GM03348 (cell line): ENCODE data around the gene QSOX2.

Source experiments
- DNase-seq: peaks from one replicate; pipeline ENCODE4 v3.0.0; 2012; ENCODE audit warnings: low spot score

Gene QSOX2, protein sequence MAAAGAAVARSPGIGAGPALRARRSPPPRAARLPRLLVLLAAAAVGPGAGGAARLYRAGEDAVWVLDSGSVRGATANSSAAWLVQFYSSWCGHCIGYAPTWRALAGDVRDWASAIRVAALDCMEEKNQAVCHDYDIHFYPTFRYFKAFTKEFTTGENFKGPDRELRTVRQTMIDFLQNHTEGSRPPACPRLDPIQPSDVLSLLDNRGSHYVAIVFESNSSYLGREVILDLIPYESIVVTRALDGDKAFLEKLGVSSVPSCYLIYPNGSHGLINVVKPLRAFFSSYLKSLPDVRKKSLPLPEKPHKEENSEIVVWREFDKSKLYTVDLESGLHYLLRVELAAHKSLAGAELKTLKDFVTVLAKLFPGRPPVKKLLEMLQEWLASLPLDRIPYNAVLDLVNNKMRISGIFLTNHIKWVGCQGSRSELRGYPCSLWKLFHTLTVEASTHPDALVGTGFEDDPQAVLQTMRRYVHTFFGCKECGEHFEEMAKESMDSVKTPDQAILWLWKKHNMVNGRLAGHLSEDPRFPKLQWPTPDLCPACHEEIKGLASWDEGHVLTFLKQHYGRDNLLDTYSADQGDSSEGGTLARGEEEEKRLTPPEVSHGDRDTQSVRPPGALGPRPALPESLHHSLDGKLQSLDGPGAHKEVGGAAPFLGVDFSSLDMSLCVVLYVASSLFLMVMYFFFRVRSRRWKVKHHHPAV

DNA sequence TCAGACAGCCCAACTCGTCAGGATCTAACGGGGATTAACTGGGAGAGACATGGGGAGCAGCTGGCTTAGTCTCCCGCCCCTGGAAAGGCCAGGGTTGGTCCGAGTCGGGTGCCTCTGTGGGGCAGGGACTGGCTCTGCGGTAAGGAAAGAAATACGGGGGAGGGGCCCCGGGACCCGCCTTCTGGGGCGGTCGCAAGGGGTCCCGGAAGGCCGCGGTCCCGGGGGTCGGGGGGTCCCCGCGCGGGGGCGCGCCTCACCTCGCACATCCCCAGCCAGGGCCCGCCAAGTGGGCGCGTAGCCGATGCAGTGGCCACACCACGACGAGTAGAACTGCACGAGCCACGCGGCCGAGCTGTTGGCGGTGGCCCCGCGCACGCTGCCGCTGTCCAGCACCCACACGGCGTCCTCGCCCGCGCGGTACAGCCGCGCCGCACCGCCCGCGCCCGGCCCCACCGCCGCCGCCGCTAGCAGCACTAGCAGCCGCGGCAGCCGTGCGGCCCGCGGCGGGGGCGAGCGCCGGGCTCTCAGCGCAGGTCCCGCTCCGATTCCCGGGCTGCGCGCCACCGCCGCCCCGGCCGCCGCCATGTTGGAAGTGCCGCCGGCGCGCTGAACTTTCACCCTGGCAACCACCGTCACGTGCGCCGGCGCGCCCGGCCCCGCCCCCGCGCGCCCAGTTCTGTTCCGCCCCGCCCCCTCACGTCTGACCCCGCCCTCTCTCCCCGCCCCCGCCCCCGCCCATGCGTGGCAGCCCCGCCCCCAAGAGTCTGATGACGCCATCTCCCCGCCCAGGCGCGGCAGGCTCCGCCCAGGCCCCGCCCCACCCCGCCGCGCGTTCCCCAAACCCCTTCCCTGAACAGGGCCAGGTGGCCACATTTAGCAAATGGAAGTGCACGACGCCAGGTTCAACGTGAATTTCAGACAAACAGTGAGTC, at the start of gene QSOX2:
QSOX2 (minus strand) TSS at position 594 of the 932 bp plus-strand sequence; CDS start at position 585, 9 bp downstream.
- peak; percentile 99 for DNase-seq

- DNase-seq = no peak
Measured at GRCh38 chr9:136295055-136295454, 49.4 kb upstream of the QSOX2 start.

GRCh38 chr9:136294437-136294836, 48.8 kb upstream of the QSOX2 start:
- DNase-seq = no peak

DNA sequence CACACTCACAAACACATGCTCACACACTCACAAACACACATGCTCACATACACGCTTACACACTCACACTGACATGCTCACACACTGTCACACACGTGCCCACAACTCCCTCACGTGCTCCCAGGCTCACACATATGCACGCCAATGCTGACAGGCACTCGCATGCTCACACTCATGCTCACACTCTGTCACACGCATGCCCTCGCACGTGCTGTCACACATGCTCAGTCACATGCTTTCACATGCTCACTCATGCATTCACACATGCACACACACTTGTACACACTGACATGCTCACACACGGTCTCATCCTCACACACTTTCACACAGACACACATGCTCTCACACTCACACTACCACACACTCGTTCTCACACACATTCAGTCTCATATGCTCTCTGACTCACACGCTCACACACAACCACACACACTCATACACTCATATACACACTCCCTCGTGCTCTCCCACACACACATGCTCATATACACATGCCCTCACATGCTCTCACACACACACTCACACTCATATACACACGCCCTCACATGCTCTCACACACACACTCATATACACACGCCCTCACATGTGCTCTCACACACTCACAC, 48.0 kb upstream of the QSOX2 start:
- no peak for DNase-seq

- no peak for DNase-seq
Measured at GRCh38 chr9:136292591-136293448, 47.2 kb upstream of the QSOX2 start.

- DNase-seq = no peak
Measured at GRCh38 chr9:136292026-136292538, 46.5 kb upstream of the QSOX2 start.

GRCh38 chr9:136291306-136292025, 45.9 kb upstream of the QSOX2 start:
- no peak for DNase-seq

DNA sequence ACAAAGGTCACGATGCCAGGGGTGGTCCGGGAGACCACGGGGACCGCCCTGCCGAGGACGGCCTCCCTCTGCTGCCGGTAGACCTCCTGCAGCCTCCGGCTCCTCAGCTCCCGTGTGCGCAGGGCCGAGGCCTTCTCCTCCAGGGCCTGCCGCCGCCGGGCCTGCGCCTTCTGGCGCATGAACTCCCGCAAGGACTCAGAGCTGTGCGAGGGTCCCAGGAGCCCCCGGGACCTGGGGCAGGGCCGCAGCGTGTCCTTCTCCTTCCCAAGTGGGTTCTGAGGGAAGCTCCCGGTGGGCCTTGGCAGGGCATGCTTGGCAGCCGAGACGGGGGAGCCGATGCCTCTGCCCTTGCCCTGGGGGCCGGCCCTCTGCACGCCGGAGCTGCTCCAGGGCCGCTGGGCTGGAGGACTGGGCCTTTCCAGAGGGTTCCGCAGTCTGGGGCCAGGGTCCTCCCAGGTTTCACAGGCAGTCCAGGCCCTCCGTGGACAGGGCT, 44.9 kb upstream of the QSOX2 start:
- DNase-seq = no peak

DNA sequence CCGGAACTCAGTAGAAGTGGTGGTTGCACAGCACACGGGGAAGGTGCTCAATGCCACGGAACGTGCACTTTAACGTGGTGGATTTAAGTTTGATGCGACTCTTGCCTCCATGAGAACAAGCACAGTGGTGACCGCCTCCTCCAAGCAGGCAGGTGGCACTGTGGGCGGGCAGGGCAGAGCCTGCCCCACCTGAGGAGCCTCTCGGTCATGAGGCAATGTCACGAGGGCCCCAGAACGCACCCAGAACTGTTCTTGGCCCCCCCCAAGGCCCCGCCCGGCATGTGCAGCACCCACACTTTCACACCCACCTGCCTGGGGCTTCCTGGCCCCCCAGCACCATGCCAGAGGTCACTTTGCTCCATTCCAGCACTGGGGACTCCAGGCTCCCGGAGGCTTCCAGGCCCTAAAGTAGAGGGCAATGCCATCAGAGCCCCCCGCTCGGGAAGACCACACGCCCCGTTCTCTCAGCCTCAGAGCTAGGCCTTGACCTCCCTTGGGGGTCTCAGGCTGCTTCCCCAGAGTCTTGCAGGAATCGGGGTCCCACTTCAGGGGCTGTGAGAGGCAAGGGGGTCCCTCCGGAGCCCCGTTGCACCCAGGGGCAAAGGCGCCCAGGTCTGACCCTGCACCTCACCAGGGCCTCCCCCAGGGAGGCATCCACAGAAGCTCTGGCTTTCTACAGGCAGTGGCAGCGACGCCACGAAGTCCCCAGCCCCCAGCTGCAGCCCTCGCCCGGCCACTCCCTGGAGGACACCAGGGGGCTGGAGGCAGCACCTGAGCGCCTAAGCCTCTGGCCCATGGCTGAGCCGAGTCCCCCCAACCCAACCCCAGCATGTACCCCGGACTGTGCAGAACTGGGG, 44.3 kb upstream of the QSOX2 start:
- DNase-seq = no peak

DNA sequence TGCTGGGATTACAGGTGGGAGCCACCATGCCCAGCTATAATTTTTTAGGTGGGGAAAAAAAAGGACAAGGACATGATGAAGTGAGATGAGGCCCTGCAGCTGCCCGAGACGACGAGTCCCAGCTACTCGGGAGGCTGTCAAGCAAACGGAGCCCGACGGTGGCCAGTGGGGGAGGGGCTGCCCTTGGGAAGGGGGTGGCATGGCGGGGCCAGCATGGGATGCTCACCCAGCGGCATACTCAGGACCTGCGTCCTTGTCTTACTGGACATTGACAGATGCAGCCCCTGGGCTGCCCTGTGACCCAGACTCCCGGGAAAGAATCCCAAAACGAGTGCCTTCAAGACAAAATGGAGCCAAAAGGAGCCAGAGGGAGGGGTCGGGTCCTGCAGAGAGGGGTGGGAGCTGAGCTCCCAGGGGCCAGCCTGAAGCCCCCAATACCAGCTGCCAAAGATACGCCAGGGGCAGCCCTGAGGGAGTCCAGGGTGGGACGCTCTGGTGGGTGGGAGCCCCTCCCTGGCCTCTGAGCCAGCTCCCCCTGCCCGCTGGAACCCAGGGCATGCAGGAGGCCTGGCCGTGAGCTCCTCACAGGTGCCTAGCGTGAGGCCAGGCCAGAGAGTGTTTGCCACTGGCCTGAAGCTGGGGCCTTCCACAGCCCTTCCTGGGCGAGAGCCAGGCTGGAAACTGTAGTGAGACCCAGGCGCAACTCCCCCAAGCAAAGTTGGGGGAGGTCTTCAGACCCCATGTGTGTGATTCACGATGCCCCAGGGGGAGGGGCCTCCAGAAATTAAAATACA, 42.5 kb upstream of the QSOX2 start:
- DNase-seq = no peak

GRCh38 chr9:136286987-136287379, 41.4 kb upstream of the QSOX2 start:
- no peak for DNase-seq

- DNase-seq = no peak
Measured at GRCh38 chr9:136286359-136286986, 40.9 kb upstream of the QSOX2 start.

GRCh38 chr9:136285501-136286358, 40.1 kb upstream of the QSOX2 start:
- DNase-seq = no peak

DNA sequence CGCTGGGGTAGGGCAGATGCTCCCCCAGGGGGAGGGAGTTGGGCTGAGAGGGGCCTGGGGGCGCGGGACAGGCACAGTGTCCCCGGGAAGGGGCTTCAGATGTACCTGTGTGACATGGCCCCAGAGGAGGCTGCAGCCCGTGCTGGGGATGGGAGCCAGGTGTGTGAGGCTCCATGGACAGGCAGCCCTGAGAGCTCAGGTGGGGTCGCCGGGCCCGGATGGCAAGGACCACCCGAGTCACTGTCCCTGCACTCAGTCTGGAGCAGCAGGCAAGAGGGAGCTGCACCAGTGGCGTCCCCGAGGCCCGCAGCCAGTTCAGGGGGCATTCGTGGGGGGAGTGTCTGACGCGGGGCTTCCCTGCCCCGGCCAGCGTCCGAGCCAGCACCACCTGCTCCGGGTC, 39.3 kb upstream of the QSOX2 start:
- no peak for DNase-seq

- no peak for DNase-seq
Measured at GRCh38 chr9:136284311-136284710, 38.7 kb upstream of the QSOX2 start.
